ENCODE measurements around the gene CLIP2.
"Not testable (repeated sequence)": the region's sequence is repeated elsewhere in the genome, so short reads cannot be mapped to it uniquely, and the experiment has no call there.

Gene CLIP2

GRCh38 chr7:74289018-74289658 is at the start of gene CLIP2:
CLIP2 (plus strand) TSS chr7:74289407; CDS start chr7:74317547, 28,140 bp downstream.
- DNase-seq = peak; percentile 52

GRCh38 chr7:74240482-74240881 is 48.7 kb upstream of the CLIP2 start:
- DNase-seq = no peak

- no peak for DNase-seq
These were observed 47.1 kb upstream of the CLIP2 start for GRCh38 chr7:74242122-74242443.

GRCh38 chr7:74246497-74246896 is 42.7 kb upstream of the CLIP2 start:
- no peak for DNase-seq

- no peak for DNase-seq
These were observed 41.1 kb upstream of the CLIP2 start for GRCh38 chr7:74248156-74248555.

GRCh38 chr7:74249058-74249457 is 40.1 kb upstream of the CLIP2 start:
- DNase-seq = not testable (repeated sequence)

- DNase-seq = no peak
These were observed 36.3 kb upstream of the CLIP2 start for GRCh38 chr7:74252893-74253292.

- DNase-seq = no peak
These were observed 35.9 kb upstream of the CLIP2 start for GRCh38 chr7:74253331-74253730.

GRCh38 chr7:74253835-74254128 is 35.4 kb upstream of the CLIP2 start:
- DNase-seq = no peak

- peak; percentile 87 for DNase-seq
These were observed 34.9 kb upstream of the CLIP2 start, which contains the start of gene RFC2 for GRCh38 chr7:74254129-74254857. RFC2 (minus strand) TSS chr7:74254399; CDS start chr7:74254383, 16 bp downstream.

- no peak for DNase-seq
These were observed 34.3 kb upstream of the CLIP2 start for GRCh38 chr7:74254858-74255379.

GRCh38 chr7:74255461-74255860 is 33.7 kb upstream of the CLIP2 start:
- not testable (repeated sequence) for DNase-seq

- peak; percentile 42 for DNase-seq
These were observed 32.5 kb upstream of the CLIP2 start for GRCh38 chr7:74256491-74257408.

- DNase-seq = no peak
These were observed 30.6 kb upstream of the CLIP2 start for GRCh38 chr7:74258639-74259038.

GRCh38 chr7:74262639-74263398 is 26.4 kb upstream of the CLIP2 start:
- DNase-seq = no peak

- no peak for DNase-seq
These were observed 25.6 kb upstream of the CLIP2 start for GRCh38 chr7:74263399-74264120.

- no peak for DNase-seq
These were observed 22.8 kb upstream of the CLIP2 start for GRCh38 chr7:74266191-74266963.

- no peak for DNase-seq
These were observed 21.2 kb upstream of the CLIP2 start for GRCh38 chr7:74267756-74268565.

- DNase-seq = no peak
These were observed 19.4 kb upstream of the CLIP2 start for GRCh38 chr7:74269757-74270277.

- DNase-seq = no peak
These were observed 17.5 kb upstream of the CLIP2 start for GRCh38 chr7:74271742-74272141.

Measured in T1000 (cell line).